GM21825 (cell line): ENCODE data around the gene CMSS1.
"Not testable (repeated sequence)": the region's sequence is repeated elsewhere in the genome, so short reads cannot be mapped to it uniquely, and the experiment has no call there.

Experiments used
- ATAC-seq: cut with Tn5 transposase; IDR thresholded peaks from one replicate; pipeline ENCODE4 v1.9.1; 2021; ENCODE audit warnings: mild to moderate bottlenecking, moderate library complexity; ENCODE audit not compliant: unreplicated experiment

Gene CMSS1

GRCh38 chr3:100075196-100075595 lies 257.5 kb downstream of the CMSS1 start:
- no peak for ATAC-seq

- no peak for ATAC-seq
These were observed 258.4 kb downstream of the CMSS1 start for GRCh38 chr3:100075851-100076730.

- no peak for ATAC-seq
These were observed 259.3 kb downstream of the CMSS1 start for GRCh38 chr3:100076731-100077529.

- no peak for ATAC-seq
These were observed 261.7 kb downstream of the CMSS1 start for GRCh38 chr3:100079328-100079727.

DNA sequence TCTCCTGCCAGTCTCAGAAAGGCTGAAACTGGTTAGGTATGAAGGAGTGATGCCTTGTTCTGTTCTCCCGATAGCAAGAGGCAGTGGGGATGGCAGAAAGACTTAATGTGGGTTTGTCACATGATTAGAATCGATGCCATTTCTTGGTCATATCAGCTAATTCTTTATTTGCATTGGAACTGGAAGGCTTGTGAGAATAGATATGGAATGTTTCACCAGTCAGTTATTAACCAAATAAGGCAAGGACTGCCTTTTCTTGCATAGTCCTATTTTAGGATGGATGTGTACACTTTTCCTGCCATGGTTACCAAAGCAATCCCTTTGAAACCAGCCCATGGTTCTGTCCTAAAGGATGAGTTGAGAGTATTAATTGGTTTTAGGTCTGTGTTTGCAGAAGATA lies 262.9 kb downstream of the CMSS1 start:
- no peak for ATAC-seq

GRCh38 chr3:100081311-100081710 lies 263.6 kb downstream of the CMSS1 start:
- no peak for ATAC-seq

- ATAC-seq, result no peak
These were observed 264.5 kb downstream of the CMSS1 start for GRCh38 chr3:100081986-100082692.

GRCh38 chr3:100082714-100083113 lies 265.1 kb downstream of the CMSS1 start:
- no peak for ATAC-seq

- ATAC-seq, result no peak
These were observed 265.5 kb downstream of the CMSS1 start for GRCh38 chr3:100083209-100083608.

DNA sequence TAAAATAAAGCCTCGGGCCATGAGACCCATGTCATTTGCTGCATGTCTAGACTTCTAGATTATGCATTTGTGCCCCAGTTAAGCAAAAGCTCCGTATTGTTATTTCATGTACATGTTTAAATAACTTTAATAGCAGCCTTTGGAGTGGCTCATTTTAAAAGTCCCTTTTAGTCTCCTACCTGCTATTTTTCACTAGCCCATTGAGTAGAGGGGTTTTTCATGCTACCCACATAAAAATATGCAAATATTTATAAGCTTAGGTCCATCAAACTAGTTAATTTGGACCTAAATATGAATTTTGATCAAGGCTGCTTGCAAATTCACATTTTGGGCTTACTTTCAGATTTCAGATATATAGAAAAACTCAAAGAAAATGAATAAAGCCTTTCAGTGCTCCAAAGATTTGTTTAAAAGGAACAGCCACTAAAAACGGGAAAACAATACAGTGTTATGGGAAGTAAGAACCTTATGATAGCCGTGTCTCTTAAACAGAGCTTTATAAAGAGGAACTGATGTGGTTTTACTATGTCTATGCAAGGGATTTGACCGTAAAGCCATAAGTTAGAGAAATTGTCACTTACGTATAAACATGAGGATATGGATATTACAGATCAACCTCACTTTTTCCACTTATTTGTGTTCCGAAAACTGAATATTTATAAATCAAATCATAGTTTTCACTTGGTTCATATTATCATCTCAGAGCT lies 266.6 kb downstream of the CMSS1 start:
- ATAC-seq, result no peak

DNA sequence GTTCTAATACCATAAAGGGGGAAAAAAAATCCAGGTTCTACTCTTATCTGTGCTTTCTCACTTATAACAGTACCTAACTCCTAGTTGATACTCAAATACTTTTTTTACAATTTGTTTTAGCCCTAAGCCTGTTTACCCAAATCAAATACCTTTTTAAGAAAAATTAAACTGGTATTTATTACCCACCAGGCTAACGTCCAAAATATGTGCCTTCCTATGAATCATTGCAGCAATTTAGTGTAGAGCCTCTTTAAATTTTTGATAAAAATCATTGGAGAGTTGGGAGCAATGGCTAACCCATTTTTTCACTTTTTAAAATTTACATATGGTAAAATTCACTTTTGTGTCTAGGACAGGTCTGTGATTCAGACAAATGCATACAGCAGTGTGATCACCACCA lies 268.7 kb downstream of the CMSS1 start:
- ATAC-seq, result no peak

- ATAC-seq, result peak; percentile 88
These were observed 269.5 kb downstream of the CMSS1 start for GRCh38 chr3:100087198-100087597.

- no peak for ATAC-seq
These were observed 271.2 kb downstream of the CMSS1 start for GRCh38 chr3:100088735-100089368.

GRCh38 chr3:100089812-100090668 lies 272.4 kb downstream of the CMSS1 start:
- peak; percentile 82 for ATAC-seq

GRCh38 chr3:100090669-100091005 lies 273.0 kb downstream of the CMSS1 start:
- no peak for ATAC-seq

GRCh38 chr3:100093831-100094230 lies 276.2 kb downstream of the CMSS1 start:
- ATAC-seq, result no peak

GRCh38 chr3:100096286-100096685 lies 278.6 kb downstream of the CMSS1 start:
- ATAC-seq, result not testable (repeated sequence)

- no peak for ATAC-seq
These were observed 279.2 kb downstream of the CMSS1 start for GRCh38 chr3:100096866-100097265.
